HEK293 (cell line): ENCODE results near the gene TBC1D9B.

ENCODE experiments used
- CTCF ChIA-PET: fragments of 350-600 bp; formaldehyde crosslinking; extraction: SDS; loops from one replicate; lab custom pipeline; 2021; ENCODE audit warnings: antibody characterized with exemption; lab: Yijun Ruan, JAX
- POLR2A ChIA-PET: fragments of 300-600 bp; formaldehyde crosslinking; extraction: SDS; loops from one replicate; lab custom pipeline; 2020; ENCODE audit warnings: antibody characterized with exemption, inconsistent platforms; lab: Yijun Ruan, JAX
- H3K27ac ChIP-seq: fragments of 200-500 bp; sonication (Bioruptor generic); 2 replicates; pipeline ENCODE4 v1.5.1; 2014; ENCODE audit warnings: low read depth, low read length, control low read depth, inconsistent platforms; ENCODE audit errors: extremely low read depth
- H3K36me3 ChIP-seq, 2 experiments: fragments of 200-500 bp in 1 of 2; sonication (Bioruptor generic) in 1 of 2; 1 replicate in 1 of 2; 2 replicates in 1 of 2; pipeline ENCODE4 v1.5.1; 2014 to 2017; ENCODE audit warnings: inconsistent platforms in 2 of 2, low read length in 2 of 2; ENCODE audit not compliant: control insufficient read depth in 2 of 2, insufficient read depth in 1 of 2
- H3K4me1 ChIP-seq: fragments of 200-500 bp; sonication (Bioruptor generic); 2 replicates; pipeline ENCODE4 v1.5.1; 2014; ENCODE audit warnings: mild to moderate bottlenecking, low read length, inconsistent platforms; ENCODE audit not compliant: control insufficient read depth, insufficient read depth
- H3K4me3 ChIP-seq: 2 replicates; pipeline ENCODE4 v1.5.1; 2011; ENCODE audit warnings: low read depth, mild to moderate bottlenecking, control low read depth, low read length, moderate library complexity
- H3K9me3 ChIP-seq: fragments of 200-500 bp; sonication (Bioruptor generic); 2 replicates; pipeline ENCODE4 v1.5.1; 2014; ENCODE audit warnings: low read depth, low read length, inconsistent platforms; ENCODE audit not compliant: control insufficient read depth, insufficient read depth
- ATF2 ChIP-seq: fragments of 450-650 bp; formaldehyde crosslinking; IDR thresholded peaks from 2 replicates; pipeline ENCODE4 v1.5.1; 2016; ENCODE audit warnings: missing biosample characterization, missing genetic modification characterization, low read depth
- INSM2 ChIP-seq: fragments of 450-650 bp; formaldehyde crosslinking; IDR thresholded peaks from 2 replicates; pipeline ENCODE4 v1.5.1; 2016; ENCODE audit warnings: missing biosample characterization, missing genetic modification characterization
- KLF1 ChIP-seq: fragments of 450-650 bp; formaldehyde crosslinking; IDR thresholded peaks from 2 replicates; pipeline ENCODE4 v1.5.1; 2016; ENCODE audit warnings: missing biosample characterization, missing genetic modification characterization
- MYNN ChIP-seq: fragments of 450-650 bp; formaldehyde crosslinking; IDR thresholded peaks from 2 replicates; pipeline ENCODE4 v1.5.1; 2016; ENCODE audit warnings: missing biosample characterization, missing genetic modification characterization, borderline replicate concordance
- OSR2 ChIP-seq: fragments of 450-650 bp; formaldehyde crosslinking; IDR thresholded peaks from 2 replicates; pipeline ENCODE4 v1.5.1; 2016; ENCODE audit warnings: missing biosample characterization, missing genetic modification characterization
- OVOL3 ChIP-seq: fragments of 450-650 bp; formaldehyde crosslinking; IDR thresholded peaks from 2 replicates; pipeline ENCODE4 v1.5.1; 2016; ENCODE audit warnings: missing biosample characterization, missing genetic modification characterization
- TRIM28 ChIP-seq: IDR thresholded peaks from 2 replicates; pipeline ENCODE4 v1.6.1; 2011; ENCODE audit warnings: low read length, control low read depth, borderline replicate concordance
- ZBTB17 ChIP-seq: fragments of 450-650 bp; formaldehyde crosslinking; IDR thresholded peaks from 2 replicates; pipeline ENCODE4 v1.5.1; 2016; ENCODE audit warnings: missing biosample characterization, missing genetic modification characterization
- ZBTB48 ChIP-seq: fragments of 450-650 bp; formaldehyde crosslinking; IDR thresholded peaks from 2 replicates; pipeline ENCODE4 v1.5.1; 2016; ENCODE audit warnings: missing biosample characterization, missing genetic modification characterization
- ZBTB7A ChIP-seq: fragments of 450-650 bp; formaldehyde crosslinking; IDR thresholded peaks from 2 replicates; pipeline ENCODE4 v1.5.1; 2016; ENCODE audit warnings: low read depth, missing biosample characterization, missing genetic modification characterization
- ZFP41 ChIP-seq: fragments of 450-650 bp; formaldehyde crosslinking; IDR thresholded peaks from 2 replicates; pipeline ENCODE4 v1.5.1; 2016; ENCODE audit warnings: missing biosample characterization, missing genetic modification characterization, borderline replicate concordance
- ZIC2 ChIP-seq: fragments of 450-650 bp; formaldehyde crosslinking; IDR thresholded peaks from 2 replicates; pipeline ENCODE4 v1.5.1; 2016; ENCODE audit warnings: missing biosample characterization, missing genetic modification characterization
- ZNF132 ChIP-seq: fragments of 450-650 bp; formaldehyde crosslinking; IDR thresholded peaks from 2 replicates; pipeline ENCODE4 v1.5.1; 2017; ENCODE audit warnings: missing biosample characterization, missing genetic modification characterization, borderline replicate concordance
- ZNF510 ChIP-seq: fragments of 450-650 bp; formaldehyde crosslinking; IDR thresholded peaks from 2 replicates; pipeline ENCODE4 v1.5.1; 2018; ENCODE audit warnings: mild to moderate bottlenecking, missing genetic modification characterization, missing biosample characterization; ENCODE audit not compliant: insufficient replicate concordance
- ZNF561 ChIP-seq: fragments of 450-650 bp; IDR thresholded peaks from 2 replicates; pipeline ENCODE4 v1.5.1; 2018; ENCODE audit warnings: missing biosample characterization, missing genetic modification characterization, borderline replicate concordance
- ZNF660 ChIP-seq: fragments of 450-650 bp; IDR thresholded peaks from 2 replicates; pipeline ENCODE4 v1.5.1; 2018; ENCODE audit warnings: missing biosample characterization, mild to moderate bottlenecking, missing genetic modification characterization
- ZNF664 ChIP-seq: fragments of 450-650 bp; formaldehyde crosslinking; IDR thresholded peaks from 2 replicates; pipeline ENCODE4 v1.5.1; 2016; ENCODE audit warnings: missing biosample characterization, missing genetic modification characterization
- ZNF701 ChIP-seq: fragments of 450-650 bp; formaldehyde crosslinking; IDR thresholded peaks from 2 replicates; pipeline ENCODE4 v1.5.1; 2016; ENCODE audit warnings: missing biosample characterization, missing genetic modification characterization
- ZNF704 ChIP-seq: fragments of 450-650 bp; formaldehyde crosslinking; IDR thresholded peaks from 2 replicates; pipeline ENCODE4 v1.5.1; 2016; ENCODE audit warnings: missing biosample characterization, missing genetic modification characterization
- ZNF843 ChIP-seq: fragments of 450-650 bp; formaldehyde crosslinking; IDR thresholded peaks from 2 replicates; pipeline ENCODE4 v1.5.1; 2016; ENCODE audit warnings: missing biosample characterization, missing genetic modification characterization
- ZSCAN30 ChIP-seq: fragments of 450-650 bp; IDR thresholded peaks from 2 replicates; pipeline ENCODE4 v1.5.1; 2018; ENCODE audit warnings: missing biosample characterization, mild to moderate bottlenecking, missing genetic modification characterization, moderate library complexity
- TF ChIP-seq, protein P1 (sequence below): fragments of 450-650 bp; formaldehyde crosslinking; IDR thresholded peaks from 2 replicates; pipeline ENCODE4 v1.5.1; 2016; ENCODE audit warnings: missing biosample characterization, missing genetic modification characterization
- TF ChIP-seq, protein P2 (sequence below): fragments of 450-650 bp; formaldehyde crosslinking; IDR thresholded peaks from 2 replicates; pipeline ENCODE4 v1.5.1; 2017; ENCODE audit warnings: missing biosample characterization, missing genetic modification characterization

TBC1D9B gene

DNA sequence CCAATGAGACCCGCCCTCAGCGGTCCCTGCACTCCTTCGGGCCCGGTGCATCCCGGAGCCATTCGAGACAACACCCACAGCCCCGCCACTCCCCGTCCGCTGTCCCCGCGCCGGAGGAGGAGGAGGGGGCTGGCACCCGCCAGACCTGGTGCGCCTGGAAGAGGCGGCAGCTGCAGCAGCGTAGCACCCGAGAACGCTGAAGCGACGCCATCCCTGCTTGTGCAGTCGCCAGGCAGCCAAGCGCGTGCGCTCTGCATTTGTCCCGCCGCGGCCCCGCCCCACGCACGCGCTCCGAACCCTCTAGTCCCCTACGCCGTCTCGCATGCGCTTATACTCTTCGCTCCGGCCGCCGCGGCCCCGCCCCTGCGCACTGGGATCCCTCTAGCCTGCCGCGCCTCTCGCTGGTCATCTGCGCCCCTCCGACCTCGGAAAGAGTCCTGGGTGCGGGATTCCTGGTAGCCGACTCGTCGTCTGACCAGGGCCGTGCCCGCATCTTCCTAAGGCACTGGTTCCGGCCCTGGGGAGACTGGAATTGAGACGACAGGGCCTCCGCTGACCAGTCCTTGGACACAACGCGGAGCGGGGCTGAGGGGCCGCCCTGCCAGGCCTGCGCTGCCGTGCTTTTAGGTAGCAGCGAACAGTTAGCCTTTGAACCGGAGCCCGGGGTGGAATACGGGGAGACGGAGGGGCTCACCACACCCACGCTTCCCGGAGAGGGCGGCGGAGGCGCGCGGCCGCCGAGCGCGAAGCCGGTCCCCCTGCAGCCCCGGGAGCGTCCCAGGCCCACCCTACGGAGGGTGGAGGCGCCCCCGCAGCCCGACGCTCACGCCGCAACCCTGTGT is 48.9 kb downstream of the TBC1D9B start, which contains the start of gene MRNIP (continued):
- TF ChIP-seq, protein P1, sequence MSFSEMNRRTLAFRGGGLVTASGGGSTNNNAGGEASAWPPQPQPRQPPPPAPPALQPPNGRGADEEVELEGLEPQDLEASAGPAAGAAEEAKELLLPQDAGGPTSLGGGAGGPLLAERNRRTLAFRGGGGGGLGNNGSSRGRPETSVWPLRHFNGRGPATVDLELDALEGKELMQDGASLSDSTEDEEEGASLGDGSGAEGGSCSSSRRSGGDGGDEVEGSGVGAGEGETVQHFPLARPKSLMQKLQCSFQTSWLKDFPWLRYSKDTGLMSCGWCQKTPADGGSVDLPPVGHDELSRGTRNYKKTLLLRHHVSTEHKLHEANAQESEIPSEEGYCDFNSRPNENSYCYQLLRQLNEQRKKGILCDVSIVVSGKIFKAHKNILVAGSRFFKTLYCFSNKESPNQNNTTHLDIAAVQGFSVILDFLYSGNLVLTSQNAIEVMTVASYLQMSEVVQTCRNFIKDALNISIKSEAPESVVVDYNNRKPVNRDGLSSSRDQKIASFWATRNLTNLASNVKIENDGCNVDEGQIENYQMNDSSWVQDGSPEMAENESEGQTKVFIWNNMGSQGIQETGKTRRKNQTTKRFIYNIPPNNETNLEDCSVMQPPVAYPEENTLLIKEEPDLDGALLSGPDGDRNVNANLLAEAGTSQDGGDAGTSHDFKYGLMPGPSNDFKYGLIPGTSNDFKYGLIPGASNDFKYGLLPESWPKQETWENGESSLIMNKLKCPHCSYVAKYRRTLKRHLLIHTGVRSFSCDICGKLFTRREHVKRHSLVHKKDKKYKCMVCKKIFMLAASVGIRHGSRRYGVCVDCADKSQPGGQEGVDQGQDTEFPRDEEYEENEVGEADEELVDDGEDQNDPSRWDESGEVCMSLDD (tag by site-specific recombination), result peak; percentile 29; the same call in 1 of the 2 replicates
- peak; percentile 93 for TF ChIP-seq ZBTB17
- TF ChIP-seq OVOL3 (tag by site-specific recombination), result 0 out of 2 replicates have a peak, but pooled peaks have one; percentile 63
- TF ChIP-seq ZIC2 (tag by site-specific recombination), result peak; percentile 76; the same call in 1 of the 2 replicates
- TF ChIP-seq ZNF660, result peak; percentile 16; the same call in 1 of the 2 replicates
- TF ChIP-seq ZNF843, result peak; percentile 56; the same call in 1 of the 2 replicates
- 0 out of 2 replicates have a peak, but pooled peaks have one; percentile 50 for TF ChIP-seq TRIM28
- TF ChIP-seq OSR2 (tag by site-specific recombination), result peak; percentile 6; the same call in 1 of the 2 replicates
- TF ChIP-seq KLF1 (tag by site-specific recombination), result peak; percentile 74; the same call in 1 of the 2 replicates
- no peak for TF ChIP-seq ZNF132 (tag by site-specific recombination)
- peak; percentile 16; the same call in 1 of the 2 replicates for TF ChIP-seq ZBTB48 (tag by site-specific recombination)
- TF ChIP-seq ZBTB7A, result peak; percentile 14; the same call in 1 of the 2 replicates
- no peak for TF ChIP-seq ZNF510 (tag by site-specific recombination)

GRCh38 chr5:179858241-179858585 is 49.5 kb downstream of the TBC1D9B start:
- Histone ChIP-seq H3K4me1 (no peaks in the 10 kb centered on the region), H3K36me3 (peaks cover 0 to 19% of the 10 kb centered on the region in 2 experiments; a peak in 2 of 3 replicates), H3K4me3 (peak overlapping the region; percentile 97), H3K27ac (peak overlapping the region; percentile 63), H3K9me3 (no peaks in the 10 kb centered on the region)
- CTCF ChIA-PET, result interaction anchor here (0.6 kb wide), 1 partner anchor 95 kb away, joined by 6 read pairs; no protein-coding TSS in a partner anchor
- POLR2A ChIA-PET, result interaction anchor here (0.8 to 1.6 kb wide), 4 partner anchors 11 to 52 kb away, joined by 3 to 6 read pairs (median 4); partner anchors contain the start of gene SQSTM1
- TF ChIP-seq ZNF704 (tag by site-specific recombination), result no peak
- TF ChIP-seq ZNF701 (tag by site-specific recombination), result no peak
- TF ChIP-seq MYNN, result no peak
- TF ChIP-seq ZNF561, result no peak
- peak; percentile 35; the same call in 1 of the 2 replicates for TF ChIP-seq ZSCAN30
- TF ChIP-seq INSM2 (tag by site-specific recombination), result no peak
- no peak for TF ChIP-seq ZFP41 (tag by site-specific recombination)
- TF ChIP-seq TRIM28, result no peak
- TF ChIP-seq, protein P2, sequence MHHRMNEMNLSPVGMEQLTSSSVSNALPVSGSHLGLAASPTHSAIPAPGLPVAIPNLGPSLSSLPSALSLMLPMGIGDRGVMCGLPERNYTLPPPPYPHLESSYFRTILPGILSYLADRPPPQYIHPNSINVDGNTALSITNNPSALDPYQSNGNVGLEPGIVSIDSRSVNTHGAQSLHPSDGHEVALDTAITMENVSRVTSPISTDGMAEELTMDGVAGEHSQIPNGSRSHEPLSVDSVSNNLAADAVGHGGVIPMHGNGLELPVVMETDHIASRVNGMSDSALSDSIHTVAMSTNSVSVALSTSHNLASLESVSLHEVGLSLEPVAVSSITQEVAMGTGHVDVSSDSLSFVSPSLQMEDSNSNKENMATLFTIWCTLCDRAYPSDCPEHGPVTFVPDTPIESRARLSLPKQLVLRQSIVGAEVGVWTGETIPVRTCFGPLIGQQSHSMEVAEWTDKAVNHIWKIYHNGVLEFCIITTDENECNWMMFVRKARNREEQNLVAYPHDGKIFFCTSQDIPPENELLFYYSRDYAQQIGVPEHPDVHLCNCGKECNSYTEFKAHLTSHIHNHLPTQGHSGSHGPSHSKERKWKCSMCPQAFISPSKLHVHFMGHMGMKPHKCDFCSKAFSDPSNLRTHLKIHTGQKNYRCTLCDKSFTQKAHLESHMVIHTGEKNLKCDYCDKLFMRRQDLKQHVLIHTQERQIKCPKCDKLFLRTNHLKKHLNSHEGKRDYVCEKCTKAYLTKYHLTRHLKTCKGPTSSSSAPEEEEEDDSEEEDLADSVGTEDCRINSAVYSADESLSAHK, result 0 out of 2 replicates have a peak, but pooled peaks have one; percentile 38
- no peak for TF ChIP-seq ATF2
- TF ChIP-seq ZNF664 (tag by site-specific recombination), result no peak
